ENCODE results near the gene TENM3. TPM values are rescaled to one million over a fixed set of nuclear protein-coding genes. Genes with fewer than 3 reads are reported as not detected.

TENM3 gene
- total RNA-seq, 4 donors from 2014 or later = 3.4 to 9.8 (median 6.9) TPM

DNA sequence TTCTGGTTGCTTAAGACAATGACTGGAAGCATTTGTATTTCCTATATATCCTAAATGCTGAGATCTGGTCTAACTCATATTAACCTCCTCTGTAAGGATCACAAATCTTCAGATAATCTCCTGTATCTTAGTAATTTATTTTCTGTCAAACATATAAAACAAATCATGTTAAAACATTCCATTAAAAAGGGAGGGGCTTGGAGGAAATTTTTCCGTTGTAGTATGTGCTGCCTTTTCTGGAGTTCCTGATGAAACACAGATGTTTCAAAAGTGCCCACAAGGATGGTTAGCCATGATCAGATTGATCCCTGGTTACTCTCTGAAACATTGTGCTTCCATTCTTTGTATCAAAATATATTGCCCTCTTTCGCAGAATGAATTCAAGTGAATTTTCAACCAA, 182.1 kb downstream of the TENM3 start:
- no peaks in the 10 kb centered on the region for H3K36me3 ChIP-seq
- H3K27me3 ChIP-seq = no peaks in the 10 kb centered on the region
- no peak overlapping the region for H3K4me3 ChIP-seq
- DNase-seq = no peak
- H3K9me3 ChIP-seq = no peaks in the 10 kb centered on the region
- no peak for TF ChIP-seq CTCF (IDR thresholded peaks at IDR 0.05)
- no peak for TF ChIP-seq EP300 (IDR thresholded peaks at IDR 0.05; ENCODE audit: low read depth)
- no peak for TF ChIP-seq POLR2AphosphoS5 (IDR thresholded peaks at IDR 0.05)
- no peak for TF ChIP-seq POLR2A (IDR thresholded peaks at IDR 0.05)
- in situ Hi-C loops (cut with MboI; ENCODE audit: low pct_ligation_motif_present in 1 of 4, low pct_unique_long_range_greater_than_20kb in 1 of 4, low sequenced_read_pairs in 3 of 4) = no loop called here
- intact Hi-C loops (cut with DNase I; ENCODE audit: low total_unique reads) = no loop called here
- 78 to 79% methylated on average over 2 of the region's 2 CpGs for WGBS, 2 donors (ENCODE audit: low coverage in 1 of 2)
- H3K4me1 ChIP-seq = no peaks in the 10 kb centered on the region
- no peak overlapping the region for H3K27ac ChIP-seq

GRCh38 chr4:182426901-182427300, 183.7 kb downstream of the TENM3 start:
- in situ Hi-C loops (cut with MboI; ENCODE audit: low pct_ligation_motif_present in 1 of 4, low pct_unique_long_range_greater_than_20kb in 1 of 4, low sequenced_read_pairs in 3 of 4) = no loop called here
- H3K4me1 ChIP-seq = no peaks in the 10 kb centered on the region
- H3K36me3 ChIP-seq = no peaks in the 10 kb centered on the region
- intact Hi-C loops (cut with DNase I; ENCODE audit: low total_unique reads) = no loop called here
- no peak overlapping the region for H3K4me3 ChIP-seq
- H3K9me3 ChIP-seq = no peaks in the 10 kb centered on the region
- no peak for TF ChIP-seq CTCF (IDR thresholded peaks at IDR 0.05)
- no peak for DNase-seq
- no peak overlapping the region for H3K27ac ChIP-seq
- no peaks in the 10 kb centered on the region for H3K27me3 ChIP-seq
- WGBS, 2 donors (ENCODE audit: low coverage in 1 of 2) = 29 to 32% methylated on average over 1 of the region's 1 CpG

- TF ChIP-seq CTCF (IDR thresholded peaks at IDR 0.05) (no peak), POLR2AphosphoS5 (IDR thresholded peaks at IDR 0.05) (no peak), POLR2A (IDR thresholded peaks at IDR 0.05) (no peak), EP300 (IDR thresholded peaks at IDR 0.05; ENCODE audit: low read depth) (no peak)
- intact Hi-C loops (cut with DNase I; ENCODE audit: low total_unique reads) = no loop called here
- Histone ChIP-seq H3K4me1 (no peaks in the 10 kb centered on the region), H3K27me3 (no peaks in the 10 kb centered on the region), H3K4me3 (no peak overlapping the region), H3K27ac (no peak overlapping the region), H3K36me3 (no peaks in the 10 kb centered on the region), H3K9me3 (no peaks in the 10 kb centered on the region)
- WGBS, 2 donors (ENCODE audit: low coverage in 1 of 2) = 79 to 84% methylated on average over 2 of the region's 2 CpGs
- DNase-seq = no peak
- in situ Hi-C loops (cut with MboI; ENCODE audit: low pct_ligation_motif_present in 1 of 4, low pct_unique_long_range_greater_than_20kb in 1 of 4, low sequenced_read_pairs in 3 of 4) = no loop called here
Measured at GRCh38 chr4:182427554-182427953, 184.4 kb downstream of the TENM3 start.

- Histone ChIP-seq H3K27me3 (no peaks in the 10 kb centered on the region), H3K4me3 (no peak overlapping the region), H3K4me1 (no peaks in the 10 kb centered on the region), H3K27ac (no peak overlapping the region), H3K9me3 (no peaks in the 10 kb centered on the region), H3K36me3 (no peaks in the 10 kb centered on the region)
- 71 to 74% methylated on average over 8 of the region's 8 CpGs for WGBS, 2 donors (ENCODE audit: low coverage in 1 of 2)
- intact Hi-C loops (cut with DNase I; ENCODE audit: low total_unique reads) (no loop called here), in situ Hi-C loops (cut with MboI; ENCODE audit: low pct_ligation_motif_present in 1 of 4, low pct_unique_long_range_greater_than_20kb in 1 of 4, low sequenced_read_pairs in 3 of 4) (no loop called here)
- DNase-seq = no peak
- TF ChIP-seq POLR2AphosphoS5 (IDR thresholded peaks at IDR 0.05) (no peak), EP300 (IDR thresholded peaks at IDR 0.05; ENCODE audit: low read depth) (no peak), POLR2A (IDR thresholded peaks at IDR 0.05) (no peak), CTCF (IDR thresholded peaks at IDR 0.05) (no peak)
Measured at GRCh38 chr4:182429896-182430295, 186.7 kb downstream of the TENM3 start.
